ENCODE data around the gene GDF2. TPM values are rescaled to one million over a fixed set of nuclear protein-coding genes. Genes with fewer than 3 reads are reported as not detected.

GDF2 gene
- total RNA-seq, 2 donors from 2014 or later, result not detected

GRCh38 chr10:47359101-47359500 is 36.8 kb downstream of the GDF2 start:
- DNase-seq (ENCODE audit: low spot score) (no peak), ATAC-seq (ENCODE audit: insufficient number of reproducible peaks, low FRiP score, low read depth) (no peak)
- Histone ChIP-seq H3K36me3 (no peaks in the 10 kb centered on the region), H3K27ac (no peak overlapping the region), H3K4me3 (no peak overlapping the region), H3K9me3 (no peaks in the 10 kb centered on the region), H3K27me3 (replicated peaks; ENCODE audit: insufficient read depth) (no peaks in the 10 kb centered on the region), H3K4me1 (ENCODE audit: control insufficient read depth in 1 of 2, low read depth in 2 of 2) (no peaks in the 10 kb centered on the region)
- TF ChIP-seq CTCF (IDR thresholded peaks at IDR 0.05), result no peak

GRCh38 chr10:47359626-47360418 is 37.6 kb downstream of the GDF2 start:
- no peaks in the 10 kb centered on the region for H3K9me3 ChIP-seq
- no peaks in the 10 kb centered on the region for H3K27me3 ChIP-seq (replicated peaks; ENCODE audit: insufficient read depth)
- H3K27ac ChIP-seq, result no peak overlapping the region
- H3K36me3 ChIP-seq, result no peaks in the 10 kb centered on the region
- ATAC-seq (ENCODE audit: insufficient number of reproducible peaks, low FRiP score, low read depth), result no peak
- no peak overlapping the region for H3K4me3 ChIP-seq
- no peaks in the 10 kb centered on the region for H3K4me1 ChIP-seq (ENCODE audit: control insufficient read depth in 1 of 2, low read depth in 2 of 2)
- no peak for DNase-seq (ENCODE audit: low spot score)
- no peak for TF ChIP-seq CTCF (IDR thresholded peaks at IDR 0.05)

GRCh38 chr10:47360419-47361040 is 38.3 kb downstream of the GDF2 start:
- no peak overlapping the region for H3K4me3 ChIP-seq
- ATAC-seq (ENCODE audit: insufficient number of reproducible peaks, low FRiP score, low read depth), result no peak
- H3K4me1 ChIP-seq (ENCODE audit: control insufficient read depth in 1 of 2, low read depth in 2 of 2), result no peaks in the 10 kb centered on the region
- no peaks in the 10 kb centered on the region for H3K9me3 ChIP-seq
- no peaks in the 10 kb centered on the region for H3K27me3 ChIP-seq (replicated peaks; ENCODE audit: insufficient read depth)
- no peak overlapping the region for H3K27ac ChIP-seq
- TF ChIP-seq CTCF (IDR thresholded peaks at IDR 0.05), result no peak
- no peak for DNase-seq (ENCODE audit: low spot score)
- no peaks in the 10 kb centered on the region for H3K36me3 ChIP-seq

GRCh38 chr10:47361293-47361692 is 39.0 kb downstream of the GDF2 start:
- no peak for DNase-seq (ENCODE audit: low spot score)
- no peak for ATAC-seq (ENCODE audit: insufficient number of reproducible peaks, low FRiP score, low read depth)
- no peaks in the 10 kb centered on the region for H3K27me3 ChIP-seq (replicated peaks; ENCODE audit: insufficient read depth)
- peak; percentile 44 for TF ChIP-seq CTCF (IDR thresholded peaks at IDR 0.05)
- H3K27ac ChIP-seq, result no peak overlapping the region
- H3K4me1 ChIP-seq (ENCODE audit: control insufficient read depth in 1 of 2, low read depth in 2 of 2), result no peaks in the 10 kb centered on the region
- no peaks in the 10 kb centered on the region for H3K36me3 ChIP-seq
- H3K4me3 ChIP-seq, result no peak overlapping the region
- H3K9me3 ChIP-seq, result no peaks in the 10 kb centered on the region

GRCh38 chr10:47362199-47362598 is 39.9 kb downstream of the GDF2 start:
- TF ChIP-seq CTCF (IDR thresholded peaks at IDR 0.05), result no peak
- no peak overlapping the region for H3K4me3 ChIP-seq
- ATAC-seq (ENCODE audit: insufficient number of reproducible peaks, low FRiP score, low read depth) (no peak), DNase-seq (ENCODE audit: low spot score) (no peak)
- no peaks in the 10 kb centered on the region for H3K36me3 ChIP-seq
- no peak overlapping the region for H3K27ac ChIP-seq
- H3K9me3 ChIP-seq, result no peaks in the 10 kb centered on the region
- no peaks in the 10 kb centered on the region for H3K4me1 ChIP-seq (ENCODE audit: control insufficient read depth in 1 of 2, low read depth in 2 of 2)
- no peaks in the 10 kb centered on the region for H3K27me3 ChIP-seq (replicated peaks; ENCODE audit: insufficient read depth)

Data from thoracic aorta (tissue), 2 donors.